Peyer's patch (tissue), 4 donors: ENCODE data around the gene MED28.

Experiments used
- POLR2A ChIP-seq, 2 donors: fragments of 450-650 bp; IDR thresholded peaks; one replicate each; pipeline ENCODE4 v1.5.1; 2017; ENCODE audit warnings: antibody characterized with exemption in 2 of 2, mild to moderate bottlenecking in 2 of 2, moderate library complexity in 2 of 2
- TF ChIP-seq, protein P1 (sequence below), 6 experiments: fragments of 450-650 bp in 4 of 6; fragments of 200-600 bp in 2 of 6; sonication (generic) in 1 of 6; IDR thresholded peaks; one replicate each; pipeline ENCODE4 v1.5.1; 2017 to 2019; ENCODE audit warnings: antibody characterized with exemption in 6 of 6, mild to moderate bottlenecking in 3 of 6, moderate library complexity in 1 of 6

DNA sequence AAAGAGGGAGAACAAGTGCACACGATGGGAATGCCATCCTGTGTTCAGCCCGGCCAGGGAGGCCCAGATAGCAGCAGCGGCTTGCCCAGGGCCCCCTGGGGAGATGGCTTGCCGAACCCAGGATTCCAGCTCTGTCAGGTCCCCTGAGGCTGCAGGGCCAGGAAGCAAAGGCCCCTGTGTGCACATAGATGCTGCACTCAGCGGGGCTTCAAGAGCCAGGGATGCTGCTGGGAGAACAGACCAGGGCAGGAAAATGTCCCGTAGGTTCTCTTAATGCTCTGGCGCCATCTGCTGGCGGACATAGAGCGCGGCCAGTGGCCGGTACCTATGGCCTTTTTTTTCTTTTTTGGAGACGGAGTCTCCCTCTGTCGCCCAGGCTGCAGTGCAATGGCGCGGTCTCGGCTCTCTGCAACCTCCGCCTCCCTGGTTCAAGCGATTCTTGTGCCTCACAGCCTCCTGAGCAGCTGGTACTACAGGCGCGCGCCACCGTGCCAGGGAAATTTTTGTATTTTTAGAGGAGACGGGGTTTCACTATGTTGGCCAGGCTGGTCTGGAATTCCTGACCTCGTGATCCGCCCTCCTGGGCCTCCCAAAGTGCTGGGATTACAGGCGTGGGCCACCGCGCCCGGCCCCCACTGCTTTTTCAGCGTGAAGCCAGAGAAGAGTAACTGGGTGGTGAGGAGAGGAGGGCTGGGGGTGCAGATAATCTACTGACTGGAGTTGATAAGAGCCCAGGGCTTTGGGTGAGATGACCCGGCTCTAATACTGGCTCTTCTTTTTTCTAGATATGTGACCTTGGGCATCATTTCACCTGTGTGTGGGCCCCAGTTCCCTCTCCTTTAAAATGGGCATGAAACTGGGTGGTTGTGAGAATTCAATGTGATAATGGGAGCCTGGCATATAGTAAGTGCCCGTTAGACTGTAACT, 22.5 kb downstream of the MED28 start:
- TF ChIP-seq, protein P1, sequence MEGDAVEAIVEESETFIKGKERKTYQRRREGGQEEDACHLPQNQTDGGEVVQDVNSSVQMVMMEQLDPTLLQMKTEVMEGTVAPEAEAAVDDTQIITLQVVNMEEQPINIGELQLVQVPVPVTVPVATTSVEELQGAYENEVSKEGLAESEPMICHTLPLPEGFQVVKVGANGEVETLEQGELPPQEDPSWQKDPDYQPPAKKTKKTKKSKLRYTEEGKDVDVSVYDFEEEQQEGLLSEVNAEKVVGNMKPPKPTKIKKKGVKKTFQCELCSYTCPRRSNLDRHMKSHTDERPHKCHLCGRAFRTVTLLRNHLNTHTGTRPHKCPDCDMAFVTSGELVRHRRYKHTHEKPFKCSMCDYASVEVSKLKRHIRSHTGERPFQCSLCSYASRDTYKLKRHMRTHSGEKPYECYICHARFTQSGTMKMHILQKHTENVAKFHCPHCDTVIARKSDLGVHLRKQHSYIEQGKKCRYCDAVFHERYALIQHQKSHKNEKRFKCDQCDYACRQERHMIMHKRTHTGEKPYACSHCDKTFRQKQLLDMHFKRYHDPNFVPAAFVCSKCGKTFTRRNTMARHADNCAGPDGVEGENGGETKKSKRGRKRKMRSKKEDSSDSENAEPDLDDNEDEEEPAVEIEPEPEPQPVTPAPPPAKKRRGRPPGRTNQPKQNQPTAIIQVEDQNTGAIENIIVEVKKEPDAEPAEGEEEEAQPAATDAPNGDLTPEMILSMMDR (IDR thresholded peaks at IDR 0.05), result peak; percentile 62 to 96 (median 72)
- TF ChIP-seq POLR2A (IDR thresholded peaks at IDR 0.05), result no peak
